Tibial nerve (tissue), 4 donors: ENCODE measurements around the gene TNFRSF25. TPM values are rescaled to one million over a fixed set of nuclear protein-coding genes. Genes with fewer than 3 reads are reported as not detected.

Experiments
- DNase-seq, 2 donors: peaks; one replicate each; pipeline ENCODE4 v3.0.0-alpha.2; 2019; ENCODE audit warnings: low spot score in 2 of 2
- H3K27ac ChIP-seq, 4 donors: fragments of 200-600 bp; sonication (generic) in 3 of 4; one replicate each; pipeline ENCODE4 v1.5.1; 2017 to 2019; ENCODE audit warnings: mild to moderate bottlenecking in 1 of 4
- H3K27me3 ChIP-seq, 2 donors: fragments of 200-600 bp; sonication (generic) in 1 of 2; one replicate each; pipeline versions ENCODE4 v1.5.1 to v1.6.0; 2017 to 2019
- H3K36me3 ChIP-seq, 3 donors: fragments of 200-600 bp; sonication (generic); one replicate each; pipeline ENCODE4 v1.5.1; 2018 to 2019
- H3K4me1 ChIP-seq, 4 donors: fragments of 200-600 bp; sonication (generic) in 3 of 4; one replicate each; pipeline ENCODE4 v1.5.1; 2017 to 2019
- H3K4me3 ChIP-seq, 4 donors: fragments of 200-600 bp; sonication (generic) in 3 of 4; one replicate each; pipeline ENCODE4 v1.5.1; 2017 to 2019; ENCODE audit warnings: mild to moderate bottlenecking in 1 of 4, moderate library complexity in 1 of 4
- H3K9me3 ChIP-seq, 4 donors: fragments of 200-600 bp; sonication (generic) in 3 of 4; one replicate each; pipeline ENCODE4 v1.5.1; 2017 to 2019
- CTCF ChIP-seq, 5 experiments: fragments of 200-600 bp in 3 of 5; fragments of 450-650 bp in 2 of 5; sonication (generic) in 3 of 5; IDR thresholded peaks; one replicate each; pipeline ENCODE4 v1.5.1; 2016 to 2019; ENCODE audit warnings: antibody characterized with exemption in 5 of 5, mild to moderate bottlenecking in 3 of 5, moderate library complexity in 2 of 5
- EP300 ChIP-seq, 2 donors: sonication (generic); formaldehyde crosslinking; IDR thresholded peaks; one replicate each; pipeline ENCODE4 v1.6.1; 2017; ENCODE audit warnings: antibody characterized with exemption in 2 of 2, mild to moderate bottlenecking in 1 of 2
- POLR2A ChIP-seq, 2 donors: fragments of 450-650 bp; IDR thresholded peaks; one replicate each; pipeline ENCODE4 v1.6.1; 2017; ENCODE audit warnings: antibody characterized with exemption in 2 of 2, mild to moderate bottlenecking in 2 of 2, moderate library complexity in 2 of 2
- WGBS, 2 donors: methylation state at CpG; one replicate each; pipeline ENCODE4 v1.1.5; 2018; 5-methylcytosine and 5-hydroxymethylcytosine counted together
- small RNA-seq: library from RNA; depleted of rRNA; stranded (forward); fragments of <200 nt; gene quantifications from one replicate; pipeline ENCODE3, GENCODE V24; 2016
- total RNA-seq, 4 donors: library from RNA; depleted of rRNA; stranded (reverse); fragments of >200 nt; gene quantifications; one replicate each; pipeline ENCODE4 v1.1.0, GENCODE V29; 2016

TNFRSF25 gene
- total RNA-seq, 4 donors from 2014 or later, result 32.3 to 79.8 (median 53.4) TPM

DNA sequence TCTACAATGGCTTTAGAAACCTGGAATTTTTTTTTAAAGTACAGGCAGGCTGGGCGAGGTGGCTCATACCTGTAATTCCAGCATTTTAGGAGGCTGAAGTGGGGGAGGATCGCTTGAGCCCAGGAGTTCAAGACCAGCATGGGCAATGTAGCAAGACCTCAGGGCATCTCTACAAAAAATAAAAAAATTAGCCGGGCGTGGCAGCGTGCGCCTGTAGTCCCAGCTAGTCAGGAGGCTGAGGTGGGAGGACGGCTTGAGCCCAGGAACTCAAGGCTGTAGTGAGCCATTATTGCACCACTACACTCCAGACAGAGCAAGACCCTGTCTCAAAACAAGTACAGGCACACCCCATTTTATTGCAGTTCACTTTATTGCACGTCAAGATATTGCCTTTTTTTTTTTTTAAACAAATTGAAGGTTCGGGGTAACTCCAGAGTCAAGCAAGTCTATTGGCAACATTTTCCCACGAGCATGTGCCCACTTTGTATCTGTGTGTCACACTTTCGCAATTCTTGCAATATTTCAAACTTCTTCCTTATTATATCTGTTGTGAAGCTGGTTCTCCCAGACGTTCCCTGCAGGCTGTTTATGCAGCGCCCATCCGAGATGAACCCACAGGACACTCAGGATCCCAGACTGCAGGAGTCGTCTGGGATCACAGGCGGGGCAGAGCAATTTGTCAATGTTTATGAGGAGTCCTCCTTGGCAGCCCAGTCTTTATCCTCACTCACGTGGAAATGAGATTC, 50.9 kb downstream of the TNFRSF25 start:
- TF ChIP-seq POLR2A (IDR thresholded peaks at IDR 0.05) (no peak), CTCF (IDR thresholded peaks at IDR 0.05) (no peak), EP300 (IDR thresholded peaks at IDR 0.05) (no peak)
- Histone ChIP-seq H3K27me3 (peaks cover 0 to 91% of the 10 kb centered on the region in 2 donors), H3K27ac (no peak overlapping the region), H3K9me3 (no peaks in the 10 kb centered on the region), H3K4me3 (no peak overlapping the region), H3K36me3 (no peaks in the 10 kb centered on the region), H3K4me1 (peaks cover 0 to 21% (median 12%) of the 10 kb centered on the region in 4 donors)
- DNase-seq, result no peak
- WGBS, 2 donors, result 54 to 59% methylated on average over 17 of the region's 17 CpGs

DNA sequence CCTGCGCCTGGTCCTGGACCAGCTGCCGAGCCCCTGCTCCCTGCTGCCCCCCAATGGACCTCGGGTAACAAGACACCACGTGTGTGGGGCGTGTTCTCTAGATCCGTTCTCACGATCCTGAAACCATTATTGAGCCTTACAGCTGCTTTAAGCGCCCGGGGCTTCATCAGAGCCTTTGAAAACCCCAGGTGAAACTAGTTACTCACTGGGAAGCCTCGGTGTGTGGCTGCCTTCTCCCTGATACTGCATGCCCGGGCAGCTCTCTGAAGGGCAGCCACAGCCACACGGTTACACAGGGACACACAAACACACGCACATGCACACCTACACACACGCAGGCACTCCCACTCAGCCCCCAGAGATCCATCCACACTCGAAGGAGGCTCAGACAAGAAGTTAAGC, 51.5 kb downstream of the TNFRSF25 start:
- peaks cover 0 to 85% of the 10 kb centered on the region in 2 donors for H3K27me3 ChIP-seq

GRCh38 chr1:6412896-6413295, 53.1 kb downstream of the TNFRSF25 start:
- Histone ChIP-seq H3K27me3 (peaks cover 0 to 70% of the 10 kb centered on the region in 2 donors), H3K36me3 (no peaks in the 10 kb centered on the region), H3K4me3 (no peak overlapping the region), H3K4me1 (peaks cover 0 to 5% (median 0%) of the 10 kb centered on the region in 4 donors), H3K9me3 (no peaks in the 10 kb centered on the region), H3K27ac (no peak overlapping the region)
- 76 to 83% methylated on average over 6 of the region's 6 CpGs for WGBS, 2 donors
- DNase-seq, result no peak
- TF ChIP-seq CTCF (IDR thresholded peaks at IDR 0.05), result no peak
- TF ChIP-seq POLR2A (IDR thresholded peaks at IDR 0.05), result no peak
- TF ChIP-seq EP300 (IDR thresholded peaks at IDR 0.05), result no peak

More for the DNA sequence above, 51.5 kb downstream of the TNFRSF25 start:
- no peak for DNase-seq
- 6 to 10% methylated on average over 14 to 15 of the region's 15 CpGs for WGBS, 2 donors
- peak in 2 of 5 experiments; percentile 18 to 20 for TF ChIP-seq CTCF (IDR thresholded peaks at IDR 0.05)
- no peak for TF ChIP-seq POLR2A (IDR thresholded peaks at IDR 0.05)
- no peak overlapping the region for H3K27ac ChIP-seq
- no peaks in the 10 kb centered on the region for H3K36me3 ChIP-seq
- H3K9me3 ChIP-seq, result no peaks in the 10 kb centered on the region
- H3K4me1 ChIP-seq, result peaks cover 0 to 15% (median 6%) of the 10 kb centered on the region in 4 donors
- H3K4me3 ChIP-seq, result no peak overlapping the region

Small RNA genes within 50 kb of the gene (small RNA-seq; reads per million reads assigned to genes)
- gene MIR4252, result not detected

Other genes with a start within 250 kb of the TNFRSF25 start
- gene ICMT, start 230.2 kb downstream of the TNFRSF25 start, total RNA-seq, result 10 to 100 TPM; 49.0 to 53.2 (median 51.4) TPM
- not detected for gene HES3, start 222.0 kb downstream of the TNFRSF25 start, total RNA-seq
- gene GPR153, start 205.1 kb downstream of the TNFRSF25 start, total RNA-seq, result 10 to 100 TPM; 10.3 to 12.7 (median 11.3) TPM
- gene ACOT7, start 72.4 kb downstream of the TNFRSF25 start, total RNA-seq, result 10 to 100 TPM; 18.6 to 29.4 (median 23.2) TPM
- not detected for gene HES2, start 46.3 kb downstream of the TNFRSF25 start, total RNA-seq
- gene ESPN, start 41.4 kb downstream of the TNFRSF25 start, total RNA-seq, result 1 to 10 TPM in 3 of 4 donors, under 1 TPM in 1; 0.60 to 6.1 (median 1.7) TPM
- 10 to 100 TPM; 25.6 to 40.8 (median 30.8) TPM for gene PLEKHG5, start 25.5 kb upstream of the TNFRSF25 start, total RNA-seq
- gene NOL9, start 88.3 kb upstream of the TNFRSF25 start, total RNA-seq, result 10 to 100 TPM; 17.9 to 30.9 (median 26.0) TPM
- under 1 TPM in 2 of 4 donors, not detected in 2; 0.22 to 0.78 TPM for gene TAS1R1, start 89.1 kb upstream of the TNFRSF25 start, total RNA-seq
- 10 to 100 TPM; 27.5 to 41.1 (median 33.6) TPM for gene ZBTB48, start 113.8 kb upstream of the TNFRSF25 start, total RNA-seq
- 10 to 100 TPM; 59.4 to 79.2 (median 72.5) TPM for gene KLHL21, start 136.7 kb upstream of the TNFRSF25 start, total RNA-seq
- gene PHF13, start 147.6 kb upstream of the TNFRSF25 start, total RNA-seq, result 10 to 100 TPM; 12.9 to 17.7 (median 15.7) TPM
- 10 to 100 TPM; 35.0 to 39.8 (median 37.1) TPM for gene THAP3, start 158.7 kb upstream of the TNFRSF25 start, total RNA-seq
- 10 to 100 TPM; 24.9 to 36.9 (median 31.7) TPM for gene DNAJC11, start 235.6 kb upstream of the TNFRSF25 start, total RNA-seq